GM21367 (cell line): ENCODE results near the gene CELF4.

Experiments used
- ATAC-seq: cut with Tn5 transposase; IDR thresholded peaks from one replicate; pipeline ENCODE4 v1.9.1; 2021; ENCODE audit not compliant: unreplicated experiment

CELF4 gene

GRCh38 chr18:37422596-37422995 lies 143.0 kb downstream of the CELF4 start:
- ATAC-seq, result no peak

DNA sequence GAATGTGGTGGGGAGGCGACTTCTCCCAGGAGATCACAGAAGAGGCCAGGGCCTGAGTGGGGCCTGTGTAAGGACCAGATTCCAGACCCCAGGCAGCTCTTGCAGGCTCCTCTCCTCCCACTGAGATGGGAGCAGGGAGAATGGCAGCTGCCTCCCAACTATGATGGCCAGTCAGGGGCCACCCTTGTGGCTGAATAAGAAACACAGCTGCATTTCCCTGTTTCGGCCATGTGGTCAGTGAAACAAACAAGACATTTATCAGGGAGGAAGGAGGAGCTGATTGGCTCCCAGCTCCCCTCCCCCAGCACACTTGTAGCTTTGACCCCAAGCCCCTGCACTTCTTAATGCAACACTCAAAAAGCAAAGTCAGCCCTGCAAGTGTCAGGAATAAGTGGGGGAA lies 143.5 kb downstream of the CELF4 start:
- ATAC-seq, result no peak

DNA sequence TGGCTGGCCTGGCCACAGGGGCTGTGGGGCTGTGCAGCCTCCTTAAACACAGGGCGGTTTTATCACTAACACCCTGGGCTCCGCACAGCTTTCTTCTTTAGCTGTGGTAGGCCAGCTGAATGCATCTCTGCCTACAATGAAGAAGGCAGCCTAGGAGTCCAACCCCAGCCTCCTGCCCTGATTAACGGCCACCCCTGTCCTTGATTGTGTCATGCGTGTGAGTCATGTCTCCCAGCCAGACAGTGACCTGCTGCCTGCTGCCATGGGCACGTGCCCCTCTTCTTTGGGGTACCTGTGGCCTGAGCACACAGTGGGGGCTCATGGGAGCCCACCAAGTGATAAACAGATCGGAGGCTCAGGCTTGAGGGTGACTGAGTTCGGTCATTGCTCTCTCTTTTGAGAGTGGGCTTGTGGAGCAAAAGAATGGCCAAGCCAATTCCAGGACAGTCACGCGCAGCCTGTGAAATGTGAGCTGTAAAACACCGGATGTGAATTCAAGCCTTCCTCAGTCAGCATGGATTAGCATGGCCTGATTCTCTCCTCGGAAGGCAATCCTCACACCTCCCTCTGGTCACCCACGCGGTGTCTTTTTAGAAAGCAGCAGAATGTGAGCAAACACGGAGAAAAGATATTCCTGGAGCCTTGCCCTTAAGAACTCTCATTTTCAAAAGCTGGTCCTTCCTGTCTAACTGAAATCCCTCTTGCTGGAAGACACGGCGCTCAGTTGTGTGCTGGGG lies 144.1 kb downstream of the CELF4 start:
- ATAC-seq, result no peak

DNA sequence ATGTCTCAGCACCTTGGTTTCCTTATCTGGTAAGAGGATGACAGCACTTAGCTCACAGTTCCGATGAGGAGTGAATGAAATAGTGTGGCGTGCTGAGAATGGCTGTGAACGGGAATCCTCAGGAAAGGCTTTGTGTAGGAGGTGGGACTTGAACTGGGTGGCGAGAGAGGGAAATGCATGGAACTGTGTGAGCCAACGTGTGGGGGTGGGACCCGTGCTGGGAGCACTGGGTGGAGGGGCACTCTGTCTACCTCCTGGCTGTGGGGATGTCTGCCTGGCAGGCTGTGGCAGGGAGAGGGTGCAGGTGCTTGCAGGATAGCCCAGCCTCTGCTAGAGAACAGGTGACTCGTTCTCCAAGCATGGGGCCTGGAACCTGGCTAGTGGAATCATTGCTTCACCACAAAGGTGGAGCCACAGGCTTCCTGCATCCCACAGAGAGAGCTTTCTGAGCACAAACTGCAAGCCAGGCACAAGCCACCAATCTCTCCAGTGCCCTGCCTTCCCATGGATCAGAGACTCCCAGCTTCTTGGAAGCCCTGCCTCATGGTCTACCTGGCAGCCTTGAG lies 145.2 kb downstream of the CELF4 start:
- ATAC-seq, result no peak

GRCh38 chr18:37419866-37420265 lies 145.7 kb downstream of the CELF4 start:
- no peak for ATAC-seq

DNA sequence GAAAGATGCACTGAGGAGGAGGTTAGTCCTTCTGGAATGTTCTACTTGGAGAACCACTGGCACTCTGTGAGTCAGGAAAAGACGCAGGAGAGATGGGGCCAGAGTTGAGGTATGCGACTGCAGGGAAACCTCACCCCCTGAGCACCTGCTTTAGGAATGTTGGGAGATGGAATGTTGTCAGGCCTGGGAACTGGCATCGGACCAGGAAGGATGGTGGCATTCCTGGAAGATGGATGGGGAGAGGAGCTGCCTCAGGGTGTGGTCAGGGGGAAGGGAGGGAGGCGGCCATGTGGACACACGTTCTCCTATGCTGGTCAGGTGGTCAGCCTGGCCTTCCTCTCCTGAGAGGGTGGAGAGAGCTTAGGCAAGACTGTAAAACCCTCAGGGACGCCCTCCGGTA lies 146.3 kb downstream of the CELF4 start:
- no peak for ATAC-seq

DNA sequence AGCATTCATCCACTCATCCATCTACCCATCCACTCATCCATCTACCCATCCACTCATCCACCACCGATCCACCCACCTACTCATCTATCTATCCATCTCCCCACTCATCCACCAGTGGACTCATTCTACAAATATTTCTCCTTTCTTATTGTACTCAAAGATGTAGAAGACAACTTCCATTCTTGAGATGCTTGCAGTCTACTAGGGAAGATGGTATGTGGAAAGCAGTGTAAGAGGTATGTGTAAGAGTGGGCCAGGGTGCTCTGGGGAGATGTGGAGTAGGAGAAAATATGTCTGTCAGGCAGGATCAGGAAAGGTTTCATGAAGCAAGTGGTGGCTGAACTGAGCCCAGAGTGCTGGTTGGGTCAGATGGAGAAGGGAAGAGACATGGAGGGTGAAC lies 150.8 kb downstream of the CELF4 start:
- no peak for ATAC-seq

- ATAC-seq, result no peak
These were observed 152.8 kb downstream of the CELF4 start for GRCh38 chr18:37412829-37413228.

DNA sequence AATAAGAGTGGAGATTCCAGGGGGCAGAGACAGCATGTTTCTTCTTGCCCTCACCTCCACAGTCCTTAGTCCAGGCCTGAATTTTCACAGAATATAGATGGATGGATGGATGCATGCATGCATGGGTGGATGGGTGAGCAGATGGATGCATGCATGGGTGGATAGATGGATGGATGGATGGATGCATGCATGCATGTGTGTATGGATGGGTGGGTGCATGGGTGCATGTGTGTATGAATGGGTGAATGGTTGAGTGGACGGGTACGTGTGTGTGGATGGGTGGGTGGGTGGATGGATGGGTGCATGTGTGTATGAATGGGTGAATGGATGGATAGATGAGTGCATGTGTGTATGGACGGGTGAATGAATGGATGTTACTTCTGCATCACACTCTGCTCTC lies 153.3 kb downstream of the CELF4 start:
- no peak for ATAC-seq

DNA sequence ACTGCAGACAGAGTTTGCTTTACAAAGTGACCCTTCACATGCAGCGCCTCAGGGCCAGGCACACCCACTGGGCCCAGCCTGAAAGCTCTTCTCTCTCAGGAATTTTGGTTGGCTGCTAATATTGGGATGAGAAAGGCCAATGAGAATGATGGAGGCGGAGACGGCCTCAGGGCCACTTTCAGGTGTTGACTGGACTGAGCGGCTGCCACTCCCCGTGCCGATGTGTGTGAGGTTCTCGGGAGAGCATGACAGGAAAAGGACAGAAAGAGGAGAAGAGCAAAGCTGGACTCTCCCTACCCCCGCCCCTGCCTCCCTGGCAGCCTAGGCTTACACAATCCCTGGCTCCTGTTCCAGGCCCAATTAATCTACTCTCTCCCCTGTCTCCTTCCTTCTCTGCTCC lies 155.7 kb downstream of the CELF4 start:
- no peak for ATAC-seq

GRCh38 chr18:37408676-37409265 lies 156.8 kb downstream of the CELF4 start:
- ATAC-seq, result no peak

GRCh38 chr18:37407571-37407970 lies 158.0 kb downstream of the CELF4 start:
- ATAC-seq, result no peak

DNA sequence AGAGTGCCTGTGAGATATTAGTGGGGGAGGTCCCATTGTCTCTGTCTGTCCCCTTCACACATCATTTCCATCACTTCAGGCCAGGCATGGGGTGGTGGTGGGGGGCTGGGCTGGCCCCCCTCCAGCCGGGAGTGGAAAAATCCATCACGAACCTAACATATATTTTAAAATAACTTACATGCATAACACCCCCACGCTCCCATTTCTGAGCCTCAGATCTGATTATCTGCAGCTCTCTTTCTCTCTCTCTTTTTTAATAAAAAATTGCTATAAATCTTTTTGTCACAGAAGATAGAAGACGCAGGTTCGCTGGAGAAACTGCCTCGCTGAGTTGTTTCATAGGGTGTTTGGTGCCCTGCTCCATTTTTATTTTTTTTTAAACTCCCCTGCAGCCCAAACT lies 159.8 kb downstream of the CELF4 start:
- no peak for ATAC-seq

DNA sequence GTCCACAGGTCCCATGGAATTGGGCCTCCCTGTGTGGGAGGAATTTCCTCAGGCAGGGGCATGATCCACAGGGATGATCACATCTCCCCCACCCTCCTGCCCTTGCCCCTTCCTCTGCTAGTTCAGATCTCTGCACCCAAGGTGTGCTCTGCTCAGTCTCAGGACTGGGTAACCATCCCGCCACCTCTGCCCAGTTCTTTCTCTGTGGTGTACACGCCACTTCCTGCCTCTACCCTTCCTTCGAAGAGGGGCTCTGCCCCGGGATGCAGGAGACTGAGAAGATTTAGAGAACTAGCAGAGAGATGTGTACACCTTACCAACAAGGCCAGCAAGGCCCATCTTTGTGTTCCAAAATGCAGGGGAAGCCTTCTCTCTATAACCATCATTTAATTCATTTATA lies 160.4 kb downstream of the CELF4 start:
- no peak for ATAC-seq

GRCh38 chr18:37403788-37404187 lies 161.8 kb downstream of the CELF4 start:
- ATAC-seq, result no peak

DNA sequence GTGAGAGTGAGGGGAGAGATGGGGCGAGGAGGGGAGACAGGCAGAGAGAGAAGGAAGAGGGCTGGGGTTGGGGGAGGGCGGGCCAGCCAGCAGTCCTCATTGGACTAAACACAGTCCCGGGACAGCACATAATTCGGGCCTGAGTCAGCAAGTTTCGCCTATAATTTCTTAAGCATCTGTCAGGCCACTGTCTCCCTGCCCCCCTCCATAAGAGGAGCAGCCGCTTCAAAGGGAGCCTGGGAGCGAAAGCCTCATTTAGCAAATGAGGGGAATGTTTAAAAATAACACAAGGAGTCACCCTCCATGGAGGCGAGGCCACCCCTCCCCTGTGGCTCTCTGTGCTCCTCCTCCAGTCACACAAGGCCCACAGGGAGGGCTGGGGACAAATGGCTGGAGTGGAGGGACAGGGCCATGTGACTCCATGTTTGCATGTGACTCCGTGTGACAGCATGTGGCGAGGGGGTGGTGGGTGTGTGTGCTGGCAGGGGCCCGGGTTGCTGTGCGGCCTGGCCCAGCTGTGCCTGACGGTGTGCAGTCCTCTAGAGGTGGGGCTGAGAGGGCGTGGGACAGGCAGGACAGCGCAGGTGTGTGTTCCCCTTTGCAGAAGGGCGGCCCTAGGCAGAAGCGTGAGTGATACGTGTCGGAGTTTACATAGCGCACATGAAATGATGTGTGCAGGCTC lies 162.4 kb downstream of the CELF4 start:
- ATAC-seq, result no peak

GRCh38 chr18:37402735-37403099 lies 162.9 kb downstream of the CELF4 start:
- no peak for ATAC-seq

- ATAC-seq, result no peak
These were observed 164.8 kb downstream of the CELF4 start for GRCh38 chr18:37400802-37401201.

GRCh38 chr18:37398248-37398920 lies 167.2 kb downstream of the CELF4 start:
- no peak for ATAC-seq

GRCh38 chr18:37397814-37398213 lies 167.8 kb downstream of the CELF4 start:
- no peak for ATAC-seq

DNA sequence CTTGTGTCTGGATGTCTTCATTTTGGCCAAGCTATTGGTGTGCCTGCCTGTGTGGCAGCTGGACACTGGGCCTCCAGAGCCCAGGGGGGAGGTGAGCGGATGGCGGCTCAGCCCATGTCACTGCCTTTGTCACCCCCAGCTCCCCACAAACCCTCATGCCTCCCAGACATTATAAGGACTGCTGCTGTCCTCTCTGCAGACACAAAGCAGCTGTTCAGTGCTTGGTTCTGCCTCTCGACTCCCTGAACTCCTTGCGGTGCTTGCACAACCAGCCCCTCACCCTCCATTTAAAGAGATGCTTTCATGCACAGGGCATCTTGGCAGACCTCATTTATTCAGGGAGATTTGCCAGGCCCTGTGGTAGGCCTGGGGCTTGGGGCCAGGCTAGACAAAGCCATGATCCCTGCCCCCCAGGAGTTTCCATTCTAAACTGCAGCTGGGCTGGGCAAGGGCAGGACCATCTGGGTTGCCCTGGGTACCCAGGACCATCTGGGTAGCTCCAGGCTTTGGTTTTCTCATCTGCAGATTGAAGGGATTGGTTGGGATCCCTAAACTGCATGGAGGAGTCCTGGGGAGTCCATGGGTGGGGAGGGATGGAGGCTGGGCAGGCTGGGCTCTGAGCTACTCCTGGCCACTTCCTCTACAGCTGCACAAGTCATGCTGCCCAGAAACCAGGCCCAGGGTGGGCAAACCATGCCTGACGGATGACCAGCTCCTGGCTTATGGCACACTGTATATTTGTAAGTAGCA lies 168.5 kb downstream of the CELF4 start:
- ATAC-seq, result no peak
